Thoracic aorta (tissue), 2 donors: Measurements from ENCODE around the gene FNTB. TPM values are rescaled to one million over a fixed set of nuclear protein-coding genes. Genes with fewer than 3 reads are reported as not detected.
"Not testable (repeated sequence)": the region's sequence is repeated elsewhere in the genome, so short reads cannot be mapped to it uniquely, and the experiment has no call there.

Experiments used
- ATAC-seq: fragments of 150-250 bp; one replicate; pipeline ENCODE4 v1.8.0; 2017; ENCODE audit warnings: low read depth; ENCODE audit not compliant: insufficient number of reproducible peaks, low FRiP score
- DNase-seq: peaks from one replicate; pipeline ENCODE4 v3.0.0-alpha.2; 2020; ENCODE audit warnings: low spot score
- H3K27ac ChIP-seq, 2 donors: fragments of 200-600 bp; sonication (generic); 1 replicate in 1 of 2; 2 replicates in 1 of 2; pipeline ENCODE4 v1.5.1; 2016; ENCODE audit warnings: mild to moderate bottlenecking in 2 of 2, moderate library complexity in 2 of 2
- H3K27me3 ChIP-seq: fragments of 200-600 bp; sonication (generic); replicated peaks from 2 replicates; pipeline ENCODE4 v1.6.0; 2016; ENCODE audit warnings: mild to moderate bottlenecking; ENCODE audit not compliant: insufficient read depth
- H3K36me3 ChIP-seq: fragments of 200-600 bp; sonication (generic); one replicate; pipeline ENCODE4 v1.5.1; 2016
- H3K4me1 ChIP-seq, 2 donors: fragments of 200-600 bp; sonication (generic); 1 replicate in 1 of 2; 2 replicates in 1 of 2; pipeline versions ENCODE4 v1.5.1 to v1.6.0; 2016; ENCODE audit warnings: low read depth in 2 of 2, mild to moderate bottlenecking in 1 of 2; ENCODE audit not compliant: control insufficient read depth in 1 of 2
- H3K4me3 ChIP-seq: fragments of 200-600 bp; sonication (generic); 2 replicates; pipeline ENCODE4 v1.5.1; 2016; ENCODE audit warnings: mild to moderate bottlenecking
- H3K9me3 ChIP-seq: fragments of 200-600 bp; sonication (generic); 2 replicates; pipeline ENCODE4 v1.5.1; 2016
- CTCF ChIP-seq: fragments of 200-600 bp; sonication (generic); IDR thresholded peaks from one replicate; pipeline ENCODE4 v1.5.1; 2019; ENCODE audit warnings: antibody characterized with exemption
- total RNA-seq, 2 donors: library from RNA; depleted of rRNA; stranded (reverse); fragments of >200 nt; gene quantifications; one replicate each; pipeline versions ENCODE4 v1.1.0 to v1.2.3, GENCODE V29; 2016

The FNTB gene
- total RNA-seq, 2 donors from 2014 or later, result 6.8 to 18.3 TPM

GRCh38 chr14:65025818-65026217 lies 39.1 kb downstream of the FNTB start:
- Histone ChIP-seq H3K36me3 (peaks cover 18% of the 10 kb centered on the region), H3K4me3 (no peak overlapping the region)

GRCh38 chr14:65026526-65026925 lies 39.8 kb downstream of the FNTB start:
- no peak for DNase-seq
- Histone ChIP-seq H3K27ac (no peak overlapping the region), H3K4me3 (no peak overlapping the region), H3K9me3 (no peaks in the 10 kb centered on the region), H3K27me3 (no peaks in the 10 kb centered on the region), H3K4me1 (no peaks in the 10 kb centered on the region), H3K36me3 (peaks cover 18% of the 10 kb centered on the region)
- TF ChIP-seq CTCF, result no peak
- no peak for ATAC-seq

More at GRCh38 chr14:65025818-65026217, 39.1 kb downstream of the FNTB start:
- H3K27me3 ChIP-seq, result no peaks in the 10 kb centered on the region
- H3K9me3 ChIP-seq, result no peaks in the 10 kb centered on the region
- ATAC-seq (no peak), DNase-seq (no peak)
- H3K27ac ChIP-seq, result no peak overlapping the region
- no peaks in the 10 kb centered on the region for H3K4me1 ChIP-seq
- TF ChIP-seq CTCF, result no peak

- Histone ChIP-seq H3K27ac (no peak overlapping the region), H3K9me3 (no peaks in the 10 kb centered on the region), H3K4me3 (no peak overlapping the region), H3K36me3 (peaks cover 18% of the 10 kb centered on the region), H3K4me1 (no peaks in the 10 kb centered on the region), H3K27me3 (no peaks in the 10 kb centered on the region)
- ATAC-seq (no peak), DNase-seq (no peak)
- TF ChIP-seq CTCF, result no peak
Measured at GRCh38 chr14:65027127-65027799, 40.6 kb downstream of the FNTB start.

DNA sequence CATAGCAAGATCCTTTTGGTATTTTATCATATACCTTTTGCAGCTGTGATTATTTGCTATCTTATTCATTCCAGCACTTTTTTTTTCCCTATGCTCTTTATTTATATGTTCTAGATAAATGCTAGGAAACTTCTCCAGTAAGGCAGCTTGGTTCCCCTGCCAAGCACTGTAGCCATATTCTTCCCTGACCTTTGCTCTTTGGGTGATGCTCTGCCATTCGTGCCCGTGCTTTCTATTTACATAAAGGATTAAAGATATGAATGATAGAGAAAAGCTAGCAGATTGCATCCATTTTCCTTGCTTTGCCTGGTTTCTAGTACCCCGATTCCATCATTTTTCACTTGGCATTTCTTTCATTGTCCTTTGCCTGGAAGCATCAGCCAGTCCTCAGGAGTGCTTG lies 42.2 kb downstream of the FNTB start:
- Histone ChIP-seq H3K27ac (no peak overlapping the region), H3K9me3 (no peaks in the 10 kb centered on the region), H3K27me3 (no peaks in the 10 kb centered on the region), H3K4me3 (no peak overlapping the region), H3K36me3 (peaks cover 20% of the 10 kb centered on the region), H3K4me1 (no peaks in the 10 kb centered on the region)
- no peak for TF ChIP-seq CTCF
- ATAC-seq (no peak), DNase-seq (no peak)

DNA sequence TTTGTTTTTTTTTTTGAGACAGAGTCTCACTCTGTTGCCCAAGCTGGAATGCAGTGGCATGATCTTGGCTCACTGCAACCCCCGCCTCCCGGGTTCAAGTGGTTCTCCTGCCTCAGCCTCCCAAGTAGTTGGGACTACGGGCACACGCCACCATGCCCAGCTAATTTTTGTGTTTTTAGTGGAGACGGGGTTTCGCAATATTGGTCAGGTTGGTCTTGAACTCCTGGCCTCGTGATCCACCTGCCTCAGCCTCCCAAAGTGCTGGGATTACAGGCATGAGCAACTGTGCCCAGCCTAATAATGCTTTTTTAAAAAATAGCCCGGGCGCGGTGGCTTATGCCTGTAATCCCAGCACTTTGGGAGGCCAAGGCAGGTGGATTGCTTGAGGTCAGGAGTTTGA lies 44.6 kb downstream of the FNTB start:
- Histone ChIP-seq H3K36me3 (peaks cover 20% of the 10 kb centered on the region), H3K4me1 (peaks cover 0 to 10% of the 10 kb centered on the region in 2 donors)
- not testable (repeated sequence) for H3K9me3 ChIP-seq, H3K27ac ChIP-seq, H3K4me3 ChIP-seq, DNase-seq, H3K27me3 ChIP-seq, ATAC-seq

DNA sequence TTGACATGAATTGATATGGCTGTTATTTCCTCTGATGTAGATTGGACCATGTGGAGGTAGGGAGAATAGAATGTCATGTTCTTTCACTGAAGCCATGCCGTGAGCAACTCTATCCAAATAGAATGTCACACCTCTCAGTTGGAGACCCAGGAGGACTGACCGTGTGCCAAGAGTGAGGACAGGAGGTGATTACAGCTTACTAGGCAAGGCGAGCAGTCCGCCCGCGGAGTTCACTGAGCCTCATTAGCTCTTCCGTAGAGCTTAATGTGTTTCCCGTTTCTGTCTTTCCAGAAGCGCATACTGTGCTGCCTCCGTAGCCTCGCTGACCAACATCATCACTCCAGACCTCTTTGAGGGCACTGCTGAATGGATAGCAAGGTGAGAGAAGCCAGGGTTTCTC lies 45.6 kb downstream of the FNTB start:
- ATAC-seq, result no peak

More for the DNA sequence above, 45.6 kb downstream of the FNTB start:
- no peak overlapping the region for H3K27ac ChIP-seq
- no peak for DNase-seq
- no peaks in the 10 kb centered on the region for H3K9me3 ChIP-seq
- no peak for TF ChIP-seq CTCF
- H3K4me1 ChIP-seq, result peaks cover 0 to 10% of the 10 kb centered on the region in 2 donors
- H3K36me3 ChIP-seq, result peaks cover 17% of the 10 kb centered on the region
- no peak overlapping the region for H3K4me3 ChIP-seq
- H3K27me3 ChIP-seq, result no peaks in the 10 kb centered on the region
